Raji (cell line): ENCODE results near the gene RALGAPB.

Source experiments
- POLR2A ChIP-seq: IDR thresholded peaks from 2 replicates; pipeline ENCODE4 v1.6.1; 2011; ENCODE audit warnings: low read depth, low read length, control low read depth; ENCODE audit not compliant: insufficient read depth

The RALGAPB gene

DNA sequence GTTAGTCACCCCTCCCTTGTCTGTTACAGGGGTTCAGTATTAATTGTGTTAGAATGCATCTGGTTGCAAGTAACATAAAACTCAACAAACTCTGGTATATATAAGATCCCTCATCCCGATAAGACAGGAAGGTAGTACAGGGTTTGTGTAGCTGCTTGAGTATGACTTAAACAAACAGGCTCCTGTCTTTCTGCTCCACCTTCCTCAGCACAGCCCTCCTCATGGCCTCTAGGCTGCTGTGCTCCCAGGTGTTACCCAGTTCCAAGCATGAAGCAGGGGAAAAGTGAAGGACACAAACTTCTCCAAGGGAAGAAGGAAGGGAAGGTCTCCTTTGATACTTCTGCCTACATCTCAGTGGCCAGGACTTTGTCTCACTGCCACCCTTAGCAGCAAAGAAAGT, 1.4 kb upstream of the RALGAPB start:
- no peak for TF ChIP-seq POLR2A

DNA sequence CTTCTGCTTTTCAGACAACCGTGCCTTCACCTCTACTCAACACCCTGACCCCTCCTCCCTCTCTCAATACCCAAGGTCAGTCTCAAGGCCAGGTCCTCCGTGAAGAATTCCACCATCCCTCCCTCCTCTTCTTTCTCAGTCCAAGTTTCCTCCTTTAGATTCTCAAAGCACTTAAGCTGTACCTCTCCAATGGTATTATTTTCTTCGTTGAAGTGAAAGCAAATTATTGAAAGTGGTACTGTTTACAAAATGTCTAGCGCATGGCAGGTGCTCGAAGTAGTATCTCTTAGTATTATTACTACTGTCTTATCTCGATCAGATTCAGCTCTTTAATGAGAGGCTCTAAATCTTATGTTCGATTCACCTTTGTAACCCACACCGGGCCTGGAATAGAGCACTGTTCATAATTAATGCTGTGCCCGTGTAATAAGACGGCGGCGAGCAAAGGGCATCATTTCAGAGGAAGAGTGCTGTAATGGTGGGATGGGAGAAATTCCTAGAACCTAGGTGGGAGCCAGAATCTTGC, 593 bp upstream of the RALGAPB start:
- TF ChIP-seq POLR2A: no peak

DNA sequence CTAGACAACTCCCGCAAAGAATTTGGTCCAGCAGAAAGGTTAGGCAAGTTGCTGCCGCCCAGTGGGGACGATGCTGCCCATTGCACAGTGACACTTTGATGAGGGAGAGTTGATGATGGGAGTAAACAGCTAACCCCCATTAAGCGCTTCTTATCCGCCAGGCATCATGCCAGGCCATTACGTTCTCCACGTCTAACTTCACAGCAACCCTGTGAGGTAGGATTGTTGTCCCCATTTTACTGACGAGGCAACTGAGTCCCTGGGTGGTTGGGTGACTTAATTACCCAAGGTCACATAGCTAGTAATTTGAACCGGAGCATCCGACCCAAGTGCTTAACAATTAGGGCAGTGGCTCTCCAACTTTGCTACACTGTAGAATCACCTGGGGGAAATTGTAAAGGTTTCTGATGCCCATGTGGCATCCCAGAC, 738 bp downstream of the RALGAPB start:
- no peak for TF ChIP-seq POLR2A

DNA sequence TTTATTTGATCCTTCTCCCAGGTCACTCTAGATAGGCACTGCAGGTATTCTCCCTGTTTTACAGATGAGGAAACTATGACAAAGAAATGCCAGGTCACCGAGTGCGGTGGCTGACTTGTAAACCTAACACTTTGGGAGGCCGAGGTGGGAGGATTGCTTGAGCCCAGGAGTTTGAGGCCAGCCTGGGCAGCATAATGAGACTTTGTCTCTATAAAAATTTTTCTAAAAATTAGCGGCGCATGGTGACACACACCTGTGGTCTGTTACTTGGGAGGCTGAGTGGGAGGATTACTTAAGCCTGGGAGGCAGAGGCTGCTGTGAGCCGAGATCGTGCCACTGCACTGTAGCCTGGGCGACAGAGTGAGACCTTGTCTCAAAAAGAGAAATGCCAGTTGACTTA, 5.1 kb downstream of the RALGAPB start:
- no peak for TF ChIP-seq POLR2A

GRCh38 chr20:38479596-38479995, 7.0 kb downstream of the RALGAPB start:
- no peak for TF ChIP-seq POLR2A

GRCh38 chr20:38485041-38485440, 12.4 kb downstream of the RALGAPB start:
- no peak for TF ChIP-seq POLR2A

GRCh38 chr20:38489181-38489580, 16.5 kb downstream of the RALGAPB start:
- TF ChIP-seq POLR2A: no peak

- TF ChIP-seq POLR2A: no peak
Measured at GRCh38 chr20:38497246-38497935, 24.7 kb downstream of the RALGAPB start.

DNA sequence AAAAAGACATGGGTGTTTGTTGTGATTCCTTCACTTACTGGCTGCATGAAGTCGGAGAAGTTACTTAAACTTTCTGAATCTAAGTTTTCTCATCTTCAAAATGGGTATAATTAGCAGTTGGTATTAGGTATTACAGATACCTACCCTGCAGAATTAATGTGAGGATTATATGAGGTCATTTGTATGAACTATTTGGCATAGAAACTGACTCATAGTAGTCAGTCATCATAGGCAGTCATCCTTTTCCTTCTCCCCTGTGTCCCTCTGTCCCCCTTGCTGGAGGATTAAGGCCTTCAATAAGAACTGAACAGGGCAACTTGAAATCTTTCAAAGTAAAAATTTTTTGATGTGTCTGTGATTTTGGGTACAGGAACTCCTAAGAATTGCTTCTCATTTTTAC, 26.3 kb downstream of the RALGAPB start:
- no peak for TF ChIP-seq POLR2A

GRCh38 chr20:38499366-38499765, 26.7 kb downstream of the RALGAPB start:
- no peak for TF ChIP-seq POLR2A

DNA sequence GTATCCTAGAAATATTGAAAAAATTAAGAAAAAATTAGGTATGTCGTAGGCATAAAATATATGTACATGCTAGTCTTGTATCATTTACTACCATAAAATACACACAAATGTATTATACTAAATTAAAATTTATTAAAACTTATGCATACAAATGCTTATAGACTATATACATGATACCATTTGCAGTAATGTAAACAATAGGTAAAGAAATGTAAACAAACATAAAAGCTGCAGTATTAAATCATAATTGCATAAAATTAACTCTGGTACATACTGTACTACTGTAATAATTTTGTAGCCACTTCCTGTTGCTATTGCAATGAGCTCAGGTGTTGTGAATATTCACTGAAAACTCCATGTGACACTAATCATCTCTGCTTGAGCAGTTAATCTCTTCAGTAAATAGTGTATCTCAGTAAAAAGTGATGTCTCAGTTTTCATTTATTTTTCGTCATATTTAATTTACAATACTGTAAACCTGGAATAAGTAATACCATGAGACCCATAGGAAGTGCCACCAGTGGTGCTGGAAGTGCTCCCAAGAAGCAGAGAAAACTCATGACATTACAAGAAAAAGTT, 29.3 kb downstream of the RALGAPB start:
- no peak for TF ChIP-seq POLR2A

DNA sequence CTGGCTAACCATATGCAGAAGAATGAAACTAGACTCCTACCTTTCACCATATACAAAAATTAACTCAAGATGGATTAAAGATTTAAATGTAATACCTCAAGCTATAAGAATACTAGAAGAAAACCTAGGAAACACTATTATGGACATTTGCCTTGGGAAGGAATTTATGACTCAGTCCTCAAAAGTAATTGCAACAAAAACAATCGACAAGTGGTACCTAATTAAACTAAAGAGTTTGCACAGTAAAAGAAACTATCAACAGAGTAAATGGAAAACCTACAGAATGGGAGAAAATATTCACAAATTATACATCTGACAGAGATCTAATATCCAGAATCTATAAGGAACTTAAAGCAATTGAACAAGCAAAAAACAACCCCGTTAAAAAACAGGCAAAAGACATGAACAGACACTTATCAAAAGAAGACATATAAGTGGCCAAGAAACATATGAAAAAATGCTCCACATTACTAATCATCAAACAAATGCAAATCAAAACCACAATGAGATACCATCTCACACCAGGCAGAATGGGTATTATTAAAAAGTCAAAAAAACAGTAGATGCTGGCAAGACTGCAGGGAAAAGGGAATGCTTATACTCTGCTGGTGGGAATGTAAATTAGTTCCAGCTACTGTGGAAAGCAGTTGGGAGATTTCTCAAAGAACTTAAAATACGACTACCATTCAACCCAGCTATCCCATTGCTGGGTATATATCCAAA, 31.9 kb downstream of the RALGAPB start:
- no peak for TF ChIP-seq POLR2A

DNA sequence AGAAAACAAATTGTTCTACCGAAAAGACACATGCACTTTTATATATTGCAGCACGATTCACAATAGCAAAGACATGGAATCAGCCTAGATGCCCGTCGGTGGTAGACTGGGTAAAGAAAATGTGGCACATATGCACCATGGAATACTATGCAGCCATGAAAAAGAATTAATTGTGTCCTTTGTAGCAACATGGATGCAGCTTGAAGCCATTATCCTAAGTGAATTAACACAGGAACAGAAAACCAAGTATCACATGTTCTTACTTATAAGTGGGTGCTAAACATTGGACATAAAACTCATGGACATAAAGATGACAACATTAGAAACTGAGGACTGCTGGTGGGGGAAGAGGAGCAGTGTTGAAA, 32.4 kb downstream of the RALGAPB start:
- no peak for TF ChIP-seq POLR2A

DNA sequence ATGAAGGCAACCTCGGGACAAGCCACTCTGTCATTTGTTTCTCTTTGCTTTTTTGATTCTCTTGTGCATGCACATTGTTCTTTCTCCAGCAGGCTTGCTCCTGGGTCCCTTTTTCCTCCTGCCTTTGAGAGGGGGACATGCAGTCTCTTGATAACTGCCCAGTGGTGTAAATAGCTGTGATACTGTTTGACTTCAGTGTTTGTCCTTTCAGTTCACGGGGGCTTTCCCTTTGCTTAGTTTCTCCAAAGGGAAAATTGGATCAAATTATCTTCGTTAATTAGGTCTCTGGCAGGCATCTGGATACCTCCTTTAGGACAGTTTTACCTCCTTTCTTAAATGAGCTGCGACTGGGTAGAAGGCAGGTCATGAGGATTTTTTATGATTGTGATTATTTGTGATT, 41.5 kb downstream of the RALGAPB start:
- no peak for TF ChIP-seq POLR2A

DNA sequence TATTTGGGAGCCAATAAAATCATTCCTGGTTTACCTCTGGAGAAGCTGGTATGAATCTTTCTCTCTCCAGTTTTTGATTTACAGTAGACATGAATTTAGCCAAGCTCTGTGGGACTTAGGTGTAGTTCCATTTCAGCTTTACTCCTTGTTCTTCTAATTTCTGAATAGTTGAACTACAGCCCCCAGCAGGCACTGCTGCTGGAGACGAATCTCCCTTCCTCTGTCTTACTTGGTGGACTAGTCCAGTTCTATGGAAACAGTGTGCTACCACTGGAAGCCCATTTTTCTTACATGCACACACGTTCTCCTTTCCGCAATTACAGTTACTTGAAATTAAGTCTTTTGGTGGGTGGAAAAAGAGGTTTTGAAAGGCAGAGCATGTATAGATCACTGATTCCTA, 42.3 kb downstream of the RALGAPB start:
- TF ChIP-seq POLR2A: no peak

- no peak for TF ChIP-seq POLR2A
Measured at GRCh38 chr20:38515631-38516030, 43.0 kb downstream of the RALGAPB start.
